K562 (cell line): ENCODE results near the gene SEMA5A. TPM values are rescaled to one million over a fixed set of nuclear protein-coding genes. Genes with fewer than 3 reads are reported as not detected.

Experiments
- ATAC-seq: fragments of 200-7000 bp; cut with Tn5 transposase; 3 replicates; pipeline ENCODE4 v1.9.1; 2020; ENCODE audit warnings: moderate library complexity
- BruUV-seq: library from RNA; stranded (reverse); fragments of 400-500 nt; replicated peaks from 2 replicates; lab custom pipeline; 2021; lab: Mats Ljungman, UMichigan
- CTCF ChIA-PET: fragments of 300-600 bp; formaldehyde crosslinking; extraction: SDS; loops from one replicate; lab custom pipeline; 2021; ENCODE audit warnings: low intra/inter-chr PET ratio; lab: Yijun Ruan, JAX
- POLR2A ChIA-PET: fragments of 300-600, 350-650 bp; sonication (Branson Sonifier 250); formaldehyde crosslinking; extraction: SDS; loops from one replicate; lab custom pipeline; 2021; ENCODE audit warnings: antibody characterized with exemption, inconsistent platforms; lab: Yijun Ruan, JAX
- DNase-seq, 4 experiments: peaks; one replicate each; pipeline versions ENCODE4 v3.0.0 to v3.0.0-alpha.2; 2011 to 2018; ENCODE audit warnings: low spot score in 3 of 4, mixed read lengths in 3 of 4; ENCODE audit errors: extremely low read depth in 1 of 4
- FAIRE-seq: peaks from 2 replicates; lab custom pipeline; 2011; peaks lifted over from hg19 to GRCh38; lab: Jason Lieb, UNC
- H2AFZ ChIP-seq: 2 replicates; pipeline ENCODE4 v1.6.0; 2011; ENCODE audit warnings: low read depth, low read length, control low read depth, inconsistent platforms
- H3K27ac ChIP-seq: fragments of 200-600 bp; 3 replicates; pipeline ENCODE4 v1.8.0; 2011; ENCODE audit warnings: low read depth, mild to moderate bottlenecking, control low read depth, inconsistent platforms, low read length, moderate library complexity, mixed read lengths; ENCODE audit errors: extremely low read depth
- H3K27me3 ChIP-seq, 2 experiments: fragments of 300-600 bp in 1 of 2; 2 replicates in 1 of 2; 3 replicates in 1 of 2; pipeline versions ENCODE4 v1.6.0 to v1.8.0; 2011; ENCODE audit warnings: inconsistent platforms in 2 of 2, low read length in 2 of 2, mild to moderate bottlenecking in 1 of 2, mixed read lengths in 1 of 2, moderate library complexity in 1 of 2; ENCODE audit not compliant: control insufficient read depth in 2 of 2, insufficient read depth in 2 of 2
- H3K36me3 ChIP-seq: fragments of 300-600 bp; 3 replicates; pipeline ENCODE4 v1.8.0; 2011; ENCODE audit warnings: mild to moderate bottlenecking, low read length, inconsistent platforms; ENCODE audit not compliant: control insufficient read depth, insufficient read depth
- H3K4me1 ChIP-seq, 2 experiments: fragments of 200-600 bp in 1 of 2; replicated peaks in 1 of 2; 2 replicates in 1 of 2; 3 replicates in 1 of 2; pipeline versions ENCODE4 v1.5.1 to v1.8.0; 2011; ENCODE audit warnings: inconsistent platforms in 2 of 2, low read length in 2 of 2, mild to moderate bottlenecking in 1 of 2, mixed read lengths in 1 of 2, moderate library complexity in 1 of 2; ENCODE audit not compliant: control insufficient read depth in 2 of 2, insufficient read depth in 2 of 2
- H3K4me2 ChIP-seq: 2 replicates; pipeline ENCODE4 v1.6.1; 2011; ENCODE audit warnings: low read length, control low read depth, inconsistent platforms, mixed read lengths; ENCODE audit not compliant: insufficient read depth
- H3K4me3 ChIP-seq: fragments of 200-600 bp; sonication (generic), shearing (Covaris generic); 2 replicates; pipeline ENCODE4 v1.5.1; 2016; ENCODE audit warnings: control low read depth, inconsistent platforms
- H3K79me2 ChIP-seq: fragments of 200-600 bp; 3 replicates; pipeline ENCODE4 v1.8.0; 2011; ENCODE audit warnings: low read length, inconsistent platforms; ENCODE audit not compliant: control insufficient read depth, insufficient read depth
- H3K9ac ChIP-seq, 2 experiments: 2 replicates each; pipeline versions ENCODE4 v1.6.0 to v1.6.1; 2011; ENCODE audit warnings: low read depth in 2 of 2, low read length in 2 of 2, control low read depth in 1 of 2, inconsistent platforms in 1 of 2, mild to moderate bottlenecking in 1 of 2, mixed read lengths in 1 of 2; ENCODE audit not compliant: insufficient read depth in 1 of 2
- H3K9me1 ChIP-seq: one replicate; pipeline ENCODE4 v1.6.0; 2011; ENCODE audit warnings: inconsistent platforms, mild to moderate bottlenecking, low read length, moderate library complexity; ENCODE audit not compliant: control insufficient read depth, insufficient read depth
- H3K9me3 ChIP-seq: replicated peaks from 2 replicates; pipeline ENCODE4 v1.5.1; 2011; ENCODE audit warnings: low read depth, low read length, inconsistent platforms; ENCODE audit not compliant: control insufficient read depth, insufficient read depth
- H4K20me1 ChIP-seq: replicated peaks from 2 replicates; pipeline ENCODE4 v1.6.1; 2011; ENCODE audit warnings: low read length, inconsistent platforms, mixed read lengths; ENCODE audit not compliant: control insufficient read depth, insufficient read depth
- CTBP1 ChIP-seq: fragments of 450-650 bp; IDR thresholded peaks from 2 replicates; pipeline ENCODE4 v1.6.1; 2016; ENCODE audit warnings: borderline replicate concordance
- EP300 ChIP-seq: IDR thresholded peaks from 2 replicates; pipeline ENCODE4 v1.6.1; 2012; ENCODE audit warnings: low read length, improper control_type of control experiment
- GTF2F1 ChIP-seq: IDR thresholded peaks from 2 replicates; pipeline ENCODE4 v1.6.1; 2011; ENCODE audit warnings: low read depth, low read length, improper control_type of control experiment
- KDM4B ChIP-seq, 2 experiments: fragments of 450-650 bp in 1 of 2; sonication (generic) in 1 of 2; IDR thresholded peaks; 2 replicates each; pipeline ENCODE4 v1.6.1; 2016 to 2017; ENCODE audit warnings: borderline replicate concordance in 2 of 2, antibody characterized with exemption in 1 of 2, low read depth in 1 of 2, mild to moderate bottlenecking in 1 of 2
- OTX1 ChIP-seq: fragments of 450-650 bp; formaldehyde crosslinking; IDR thresholded peaks from 2 replicates; pipeline ENCODE4 v1.4.0; 2022; ENCODE audit warnings: mild to moderate bottlenecking
- SOX6 ChIP-seq: fragments of 450-650 bp; IDR thresholded peaks from 2 replicates; pipeline ENCODE4 v1.6.1; 2014; ENCODE audit warnings: mild to moderate bottlenecking
- TCF3 ChIP-seq: sonication (generic); formaldehyde crosslinking; IDR thresholded peaks from 2 replicates; pipeline ENCODE4 v1.4.0; 2020; ENCODE audit warnings: mild to moderate bottlenecking, missing genetic modification reagents
- ZFP30 ChIP-seq: fragments of 250-450 bp; sonication (Bioruptor Pico); IDR thresholded peaks from 2 replicates; pipeline ENCODE4 v1.8.0; 2022; ENCODE audit warnings: moderate library complexity, mild to moderate bottlenecking, inconsistent platforms, borderline replicate concordance
- ZNF212 ChIP-seq: fragments of 450-650 bp; formaldehyde crosslinking; IDR thresholded peaks from 2 replicates; pipeline ENCODE4 v1.4.0; 2020; ENCODE audit warnings: mild to moderate bottlenecking
- ZNF384 ChIP-seq: IDR thresholded peaks from 2 replicates; pipeline ENCODE4 v1.6.1; 2012; ENCODE audit warnings: low read depth, low read length, improper control_type of control experiment
- ZNF77 ChIP-seq: fragments of 250-450 bp; sonication (Bioruptor Pico); IDR thresholded peaks from 2 replicates; pipeline ENCODE4 v1.5.0; 2020
- ZNF780A ChIP-seq: fragments of 250-450 bp; sonication (Bioruptor Pico); IDR thresholded peaks from 2 replicates; pipeline ENCODE4 v1.5.0; 2021; ENCODE audit warnings: mild to moderate bottlenecking
- WGBS: fragments of 100-300 bp; shearing (Covaris generic); methylation state at CpG from one replicate; pipeline ENCODE4 v1.1.6; 2016; ENCODE audit warnings: low coverage, mixed read lengths; ENCODE audit not compliant: insufficient coverage; ENCODE audit errors: missing lambda C conversion rate; 5-methylcytosine and 5-hydroxymethylcytosine counted together
- in situ Hi-C: fragments of 300-500 bp; cut with MboI; formaldehyde crosslinking; loops from 4 replicates; pipeline ENCODE4 v1.15.0; 2018; ENCODE audit warnings: inconsistent platforms, mixed read lengths
- intact Hi-C: fragments of 100-400 bp; cut with micrococcal nuclease; formaldehyde crosslinking; loops from 2 replicates; pipeline ENCODE4 v1.14.2; 2022
- polyA plus RNA-seq, 8 experiments: library from polyadenylated mRNA; depleted of rRNA in 4 of 8; stranded (reverse) in 5 of 8; unstranded in 3 of 8; fragments of >200 nt; fragmentation: Nextera tagmentation in 2 of 8; fragmentation: Illumina TruSeq in 1 of 8; extraction: Ambion mirVana in 2 of 8; extraction: Trizol in 1 of 8; gene quantifications; 2 replicates each; pipeline versions ENCODE4 v1.2.1 to v1.2.3, GENCODE V29; 2011 to 2014; ENCODE audit warnings: inconsistent platforms in 1 of 8, missing spikeins in 1 of 8
- total RNA-seq, 7 experiments: library from RNA; depleted of rRNA in 6 of 7; stranded (reverse); fragments of >200 nt in 6 of 7; fragmentation: Illumina TruSeq in 2 of 7; extraction: Trizol in 2 of 7; gene quantifications; 2 replicates each; pipeline versions ENCODE4 v1.2.1 to v1.2.3, GENCODE V29; 2011 to 2021; ENCODE audit warnings: low replicate concordance in 1 of 7
- TF ChIP-seq, protein P1 (sequence below): fragments of 250-450 bp; sonication (Bioruptor Pico); IDR thresholded peaks from 2 replicates; pipeline ENCODE4 v1.4.0; 2020; ENCODE audit warnings: mild to moderate bottlenecking, moderate library complexity
- TF ChIP-seq, protein P2 (sequence below): fragments of 250-450 bp; sonication (Bioruptor Pico); IDR thresholded peaks from 2 replicates; pipeline ENCODE4 v1.8.0; 2021; ENCODE audit warnings: borderline replicate concordance, mild to moderate bottlenecking, moderate library complexity; ENCODE audit not compliant: poor library complexity, severe bottlenecking
- TF ChIP-seq, protein P3 (sequence below): sonication (generic); formaldehyde crosslinking; IDR thresholded peaks from 2 replicates; pipeline ENCODE4 v1.8.0; 2023; ENCODE audit warnings: mild to moderate bottlenecking, missing genetic modification reagents

Gene SEMA5A
- total and polyA plus RNA-seq, 9 of the 15 experiments (the other 6 are each of a cell fraction or from before 2014, with no cell fraction given): 0.02 TPM; not detected in 8

- FAIRE-seq: no peak
- TF ChIP-seq GTF2F1 (no peak), KDM4B (IDR thresholded peaks at IDR 0.05; ENCODE audit: borderline replicate concordance in 2 of 2, low read depth in 1 of 2) (no peak), ZNF384 (no peak), EP300 (no peak), SOX6 (no peak), OTX1 (CRISPR knock-in tag) (no peak), CTBP1 (no peak), ZFP30 (CRISPR knock-in tag) (no peak), ZNF780A (no peak), TCF3 (CRISPR knock-in tag) (no peak), ZNF212 (no peak), ZNF77 (no peak)
- TF ChIP-seq, protein P1, sequence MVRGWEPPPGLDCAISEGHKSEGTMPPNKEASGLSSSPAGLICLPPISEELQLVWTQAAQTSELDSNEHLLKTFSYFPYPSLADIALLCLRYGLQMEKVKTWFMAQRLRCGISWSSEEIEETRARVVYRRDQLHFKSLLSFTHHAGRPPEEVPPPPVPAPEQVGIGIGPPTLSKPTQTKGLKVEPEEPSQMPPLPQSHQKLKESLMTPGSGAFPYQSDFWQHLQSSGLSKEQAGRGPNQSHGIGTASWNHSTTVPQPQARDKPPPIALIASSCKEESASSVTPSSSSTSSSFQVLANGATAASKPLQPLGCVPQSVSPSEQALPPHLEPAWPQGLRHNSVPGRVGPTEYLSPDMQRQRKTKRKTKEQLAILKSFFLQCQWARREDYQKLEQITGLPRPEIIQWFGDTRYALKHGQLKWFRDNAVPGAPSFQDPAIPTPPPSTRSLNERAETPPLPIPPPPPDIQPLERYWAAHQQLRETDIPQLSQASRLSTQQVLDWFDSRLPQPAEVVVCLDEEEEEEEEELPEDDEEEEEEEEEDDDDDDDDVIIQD: no peak
- TF ChIP-seq, protein P2, sequence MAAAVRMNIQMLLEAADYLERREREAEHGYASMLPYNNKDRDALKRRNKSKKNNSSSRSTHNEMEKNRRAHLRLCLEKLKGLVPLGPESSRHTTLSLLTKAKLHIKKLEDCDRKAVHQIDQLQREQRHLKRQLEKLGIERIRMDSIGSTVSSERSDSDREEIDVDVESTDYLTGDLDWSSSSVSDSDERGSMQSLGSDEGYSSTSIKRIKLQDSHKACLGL (CRISPR knock-in tag): no peak
- TF ChIP-seq, protein P3, sequence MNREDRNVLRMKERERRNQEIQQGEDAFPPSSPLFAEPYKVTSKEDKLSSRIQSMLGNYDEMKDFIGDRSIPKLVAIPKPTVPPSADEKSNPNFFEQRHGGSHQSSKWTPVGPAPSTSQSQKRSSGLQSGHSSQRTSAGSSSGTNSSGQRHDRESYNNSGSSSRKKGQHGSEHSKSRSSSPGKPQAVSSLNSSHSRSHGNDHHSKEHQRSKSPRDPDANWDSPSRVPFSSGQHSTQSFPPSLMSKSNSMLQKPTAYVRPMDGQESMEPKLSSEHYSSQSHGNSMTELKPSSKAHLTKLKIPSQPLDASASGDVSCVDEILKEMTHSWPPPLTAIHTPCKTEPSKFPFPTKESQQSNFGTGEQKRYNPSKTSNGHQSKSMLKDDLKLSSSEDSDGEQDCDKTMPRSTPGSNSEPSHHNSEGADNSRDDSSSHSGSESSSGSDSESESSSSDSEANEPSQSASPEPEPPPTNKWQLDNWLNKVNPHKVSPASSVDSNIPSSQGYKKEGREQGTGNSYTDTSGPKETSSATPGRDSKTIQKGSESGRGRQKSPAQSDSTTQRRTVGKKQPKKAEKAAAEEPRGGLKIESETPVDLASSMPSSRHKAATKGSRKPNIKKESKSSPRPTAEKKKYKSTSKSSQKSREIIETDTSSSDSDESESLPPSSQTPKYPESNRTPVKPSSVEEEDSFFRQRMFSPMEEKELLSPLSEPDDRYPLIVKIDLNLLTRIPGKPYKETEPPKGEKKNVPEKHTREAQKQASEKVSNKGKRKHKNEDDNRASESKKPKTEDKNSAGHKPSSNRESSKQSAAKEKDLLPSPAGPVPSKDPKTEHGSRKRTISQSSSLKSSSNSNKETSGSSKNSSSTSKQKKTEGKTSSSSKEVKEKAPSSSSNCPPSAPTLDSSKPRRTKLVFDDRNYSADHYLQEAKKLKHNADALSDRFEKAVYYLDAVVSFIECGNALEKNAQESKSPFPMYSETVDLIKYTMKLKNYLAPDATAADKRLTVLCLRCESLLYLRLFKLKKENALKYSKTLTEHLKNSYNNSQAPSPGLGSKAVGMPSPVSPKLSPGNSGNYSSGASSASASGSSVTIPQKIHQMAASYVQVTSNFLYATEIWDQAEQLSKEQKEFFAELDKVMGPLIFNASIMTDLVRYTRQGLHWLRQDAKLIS (CRISPR knock-in tag): no peak
These were observed 508.8 kb downstream of the SEMA5A start for GRCh38 chr5:9037048-9037447.

More at GRCh38 chr5:9037048-9037447, 508.8 kb downstream of the SEMA5A start:
- no peaks in the 10 kb centered on the region for H3K36me3 ChIP-seq
- H2AFZ ChIP-seq: no peak overlapping the region
- no peaks in the 10 kb centered on the region for H3K4me1 ChIP-seq
- no peaks in the 10 kb centered on the region for H3K27me3 ChIP-seq
- no peaks in the 10 kb centered on the region for H3K79me2 ChIP-seq
- DNase-seq: no peak
- in situ Hi-C loops (no loop called here), intact Hi-C loops (no loop called here)
- WGBS: 0% methylated on average over 3 of the region's 3 CpGs
- H3K9ac ChIP-seq: no peak overlapping the region
- H3K4me2 ChIP-seq: no peak overlapping the region
- ChIA-PET CTCF (no interaction called here), POLR2A (no interaction called here)
- BruUV-seq: no TSS peak
- no peak overlapping the region for H3K27ac ChIP-seq
- H3K9me1 ChIP-seq: no peaks in the 10 kb centered on the region
- no peaks in the 10 kb centered on the region; the same call in 1 of the 2 replicates for H3K9me3 ChIP-seq
- H3K4me3 ChIP-seq: no peak overlapping the region
- H4K20me1 ChIP-seq: no peaks in the 10 kb centered on the region
- no peak for ATAC-seq
